Spleen (tissue), 13 donors: ENCODE measurements around the gene TIGIT. TPM values are rescaled to one million over a fixed set of nuclear protein-coding genes. Genes with fewer than 3 reads are reported as not detected.

Experiments
- DNase-seq: peaks from one replicate; pipeline ENCODE4 v3.0.0-alpha.2; 2020
- H3K27ac ChIP-seq, 8 donors: fragments of 200-600 bp; sonication (generic) in 7 of 8; 1 replicate in 4 of 8; 2 replicates in 4 of 8; pipeline versions ENCODE4 v1.5.0 to v1.8.0; 2016 to 2021; ENCODE audit warnings: inconsistent platforms in 4 of 8, mild to moderate bottlenecking in 4 of 8, moderate library complexity in 1 of 8
- H3K27me3 ChIP-seq, 7 donors: fragments of 200-600 bp; sonication (generic) in 6 of 7; replicated peaks in 1 of 7; 1 replicate in 4 of 7; 2 replicates in 3 of 7; pipeline versions ENCODE4 v1.5.0 to v1.8.0; 2016 to 2021; ENCODE audit warnings: inconsistent platforms in 3 of 7, mild to moderate bottlenecking in 1 of 7
- H3K36me3 ChIP-seq, 6 donors: fragments of 200-600 bp; sonication (generic) in 5 of 6; 1 replicate in 4 of 6; 2 replicates in 2 of 6; pipeline versions ENCODE4 v1.5.0 to v1.8.0; 2016 to 2021; ENCODE audit warnings: inconsistent platforms in 2 of 6
- H3K4me1 ChIP-seq, 6 donors: fragments of 200-600 bp; sonication (generic) in 5 of 6; 1 replicate in 3 of 6; 2 replicates in 3 of 6; pipeline versions ENCODE4 v1.5.0 to v1.8.0; 2016 to 2021; ENCODE audit warnings: inconsistent platforms in 3 of 6
- H3K4me3 ChIP-seq, 8 donors: fragments of 200-600 bp; sonication (generic) in 7 of 8; 1 replicate in 4 of 8; 2 replicates in 4 of 8; pipeline versions ENCODE4 v1.5.0 to v1.8.0; 2016 to 2021; ENCODE audit warnings: inconsistent platforms in 4 of 8, mild to moderate bottlenecking in 4 of 8, moderate library complexity in 2 of 8
- H3K9me3 ChIP-seq, 8 donors: fragments of 200-600 bp; sonication (generic) in 7 of 8; 1 replicate in 4 of 8; 2 replicates in 4 of 8; pipeline versions ENCODE4 v1.5.0 to v1.8.0; 2016 to 2021; ENCODE audit warnings: inconsistent platforms in 4 of 8
- CTCF ChIP-seq, 11 experiments: fragments of 200-600 bp in 7 of 11; fragments of 450-650 bp in 4 of 11; sonication (generic) in 4 of 11; IDR thresholded peaks in 8 of 11; conservative IDR thresholded peaks in 3 of 11; 1 replicate in 7 of 11; 2 replicates in 4 of 11; pipeline versions ENCODE4 v1.4.0 to v1.8.0; 2016 to 2021; ENCODE audit warnings: antibody characterized with exemption in 11 of 11, inconsistent platforms in 4 of 11, mild to moderate bottlenecking in 1 of 11
- POLR2A ChIP-seq, 3 donors: fragments of 450-650 bp; IDR thresholded peaks; one replicate each; pipeline ENCODE4 v1.5.1; 2017; ENCODE audit warnings: antibody characterized with exemption in 3 of 3, mild to moderate bottlenecking in 1 of 3
- POLR2AphosphoS5 ChIP-seq, 3 donors: sonication (generic); formaldehyde crosslinking; IDR thresholded peaks; one replicate each; pipeline ENCODE4 v1.5.1; 2017; ENCODE audit warnings: antibody characterized with exemption in 3 of 3
- WGBS, 5 donors: extraction: QIAGEN DNeasy Blood & Tissue Kit in 3 of 5; methylation state at CpG; one replicate each; pipeline versions ENCODE4 v1.1.5 to v1.1.7; 2013 to 2018; 5-methylcytosine and 5-hydroxymethylcytosine counted together
- intact Hi-C: fragments of 100-400 bp; cut with DNase I; formaldehyde crosslinking; loops from one replicate; pipeline ENCODE4 v1.15.0; 2023; ENCODE audit warnings: low total_unique reads
- long read RNA-seq, 2 donors: transcript quantifications; one replicate each; lab custom pipeline, GENCODE V29; 2026
- polyA plus RNA-seq, 3 donors: library from polyadenylated mRNA; stranded (reverse); fragments of 200-250 nt; gene quantifications; one replicate each; pipeline ENCODE4 v1.2.1, GENCODE V29; 2013
- total RNA-seq, 7 donors: library from RNA; depleted of rRNA in 3 of 7; stranded (reverse); fragments of >200 nt in 3 of 7; fragmentation: NEBNext Ultra II Directional in 4 of 7; extraction: Animal tissue kit (Norgen Biotek cat#: 25700) in 4 of 7; gene quantifications; one replicate each; pipeline versions ENCODE4 v1.1.0 to v1.2.1, GENCODE V29; 2016 to 2021
- donor health status: healthy with polysubstance abuse.
- donor health status: DM: no; HTN: no; CAD: no; lungs with moderate emphysema.
- donor health status: DM: no; HTN: no; CAD: no.
- donor health status: Bipolar disorder and iron deficiency.
- donor health status: healthy.
- donor health status: DM: no; HTN: no; CAD: no.
- donor health status: DM: yes; HTN: yes; CAD: no.

TIGIT gene
- total RNA-seq, result 10 to 100 TPM in 6 of 7 donors, 1 to 10 TPM in 1; 7.6 to 22.0 (median 11.6) TPM
- 1 to 10 TPM; 4.2 to 6.1 (median 4.3) TPM for polyA plus RNA-seq
- long read RNA-seq, donor 1, result 0 reads
- long read RNA-seq, donor 2, result 0 reads

- TF ChIP-seq POLR2A (IDR thresholded peaks at IDR 0.05) (no peak), POLR2AphosphoS5 (IDR thresholded peaks at IDR 0.05) (peak in 1 of 3 donors; percentile 7), CTCF (IDR thresholded peaks at IDR 0.05 in 8 of 11, conservative IDR thresholded peaks at IDR 0.05 in 3 of 11) (no peak)
- no peaks in the 10 kb centered on the region for H3K36me3 ChIP-seq
- peaks cover 0 to 36% (median 18%) of the 10 kb centered on the region in 6 donors for H3K4me1 ChIP-seq
- intact Hi-C loops, result no loop called here
- H3K4me3 ChIP-seq, result peak within 1 kb of the TSS in 5 of 8 donors; percentile 8 to 61 (median 17)
- H3K27me3 ChIP-seq, result no peaks in the 10 kb centered on the region
- H3K9me3 ChIP-seq, result no peaks in the 10 kb centered on the region
- 80 to 86% (median 80%) methylated on average over 7 of the region's 7 CpGs for WGBS, 5 donors
- no peak for DNase-seq
- peak within 1 kb of the TSS; percentile 16 to 91 (median 78) for H3K27ac ChIP-seq
These were observed at the start of gene TIGIT for GRCh38 chr3:114293838-114294535. Gene TIGIT (plus strand): TSS chr3:114294028. CDS start chr3:114294062, 34 bp downstream.

- WGBS, 5 donors, result 86 to 95% (median 89%) methylated on average over 1 of the region's 1 CpG
- Histone ChIP-seq H3K27ac (no peak overlapping the region), H3K4me1 (no peaks in the 10 kb centered on the region)
These were observed 40.9 kb upstream of the TIGIT start for GRCh38 chr3:114252954-114253353.

GRCh38 chr3:114253505-114253904 lies 40.3 kb upstream of the TIGIT start:
- DNase-seq, result no peak
- no peaks in the 10 kb centered on the region for H3K27me3 ChIP-seq
- intact Hi-C loops, result no loop called here
- no peak overlapping the region for H3K4me3 ChIP-seq
- WGBS, 5 donors, result 91 to 100% (median 94%) methylated on average over 1 of the region's 1 CpG
- TF ChIP-seq POLR2A (IDR thresholded peaks at IDR 0.05) (no peak), CTCF (IDR thresholded peaks at IDR 0.05 in 8 of 11, conservative IDR thresholded peaks at IDR 0.05 in 3 of 11) (no peak), POLR2AphosphoS5 (IDR thresholded peaks at IDR 0.05) (no peak)
- H3K36me3 ChIP-seq, result no peaks in the 10 kb centered on the region
- no peaks in the 10 kb centered on the region for H3K4me1 ChIP-seq
- H3K9me3 ChIP-seq, result peaks cover 0 to 15% (median 7%) of the 10 kb centered on the region in 8 donors
- no peak overlapping the region for H3K27ac ChIP-seq

More at GRCh38 chr3:114252954-114253353, 40.9 kb upstream of the TIGIT start:
- Histone ChIP-seq H3K36me3 (no peaks in the 10 kb centered on the region), H3K27me3 (no peaks in the 10 kb centered on the region), H3K4me3 (no peak overlapping the region), H3K9me3 (peaks cover 0 to 10% (median 2%) of the 10 kb centered on the region in 8 donors)
- TF ChIP-seq POLR2A (IDR thresholded peaks at IDR 0.05), result no peak
- DNase-seq, result no peak
- intact Hi-C loops, result no loop called here

- no peaks in the 10 kb centered on the region for H3K36me3 ChIP-seq
- 86 to 97% (median 91%) methylated on average over 1 of the region's 1 CpG for WGBS, 5 donors
- no peak for TF ChIP-seq CTCF (IDR thresholded peaks at IDR 0.05 in 8 of 11, conservative IDR thresholded peaks at IDR 0.05 in 3 of 11)
- no peak for TF ChIP-seq POLR2A (IDR thresholded peaks at IDR 0.05)
- no peak for TF ChIP-seq POLR2AphosphoS5 (IDR thresholded peaks at IDR 0.05)
- peaks cover 0 to 35% (median 27%) of the 10 kb centered on the region in 8 donors for H3K9me3 ChIP-seq
- no peaks in the 10 kb centered on the region for H3K4me1 ChIP-seq
- no peaks in the 10 kb centered on the region for H3K27me3 ChIP-seq
- no peak for DNase-seq
- no peak overlapping the region for H3K27ac ChIP-seq
- H3K4me3 ChIP-seq, result no peak overlapping the region
- intact Hi-C loops, result no loop called here
These were observed 34.3 kb upstream of the TIGIT start for GRCh38 chr3:114259566-114259965.
